ENCODE data around the gene IHH. TPM values are rescaled to one million over a fixed set of nuclear protein-coding genes. Genes with fewer than 3 reads are reported as not detected.

The IHH gene
- total RNA-seq, 2 donors from 2014 or later: 3.2 to 9.6 TPM

DNA sequence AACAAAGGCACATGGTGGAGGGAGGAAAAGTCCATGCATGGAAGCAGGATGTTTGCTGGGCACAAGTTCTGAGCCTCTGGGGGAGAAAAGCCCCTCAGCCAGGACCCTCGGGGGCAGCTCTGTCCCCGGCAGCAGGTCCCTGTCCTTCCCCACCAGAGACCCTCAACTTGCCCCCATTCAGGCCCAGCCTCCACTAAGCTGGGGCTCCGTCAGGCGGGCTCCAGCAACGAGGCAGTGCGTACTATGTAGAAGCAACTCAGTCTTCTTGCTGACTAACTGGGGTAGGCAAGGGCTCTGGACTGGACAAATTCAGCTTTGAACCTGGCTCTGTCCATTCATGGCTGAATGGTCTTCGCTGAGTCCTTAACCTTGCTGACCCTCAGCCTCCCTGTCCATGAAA lies 42.4 kb downstream of the IHH start:
- Histone ChIP-seq H3K27me3 (replicated peaks; ENCODE audit: insufficient read depth) (no peaks in the 10 kb centered on the region), H3K9me3 (no peaks in the 10 kb centered on the region), H3K27ac (no peak overlapping the region), H3K36me3 (no peaks in the 10 kb centered on the region), H3K4me3 (no peak overlapping the region), H3K4me1 (replicated peaks) (no peaks in the 10 kb centered on the region)
- TF ChIP-seq POLR2AphosphoS5 (IDR thresholded peaks at IDR 0.05): no peak
- no peak for TF ChIP-seq POLR2A (IDR thresholded peaks at IDR 0.05)
- TF ChIP-seq, protein P1, sequence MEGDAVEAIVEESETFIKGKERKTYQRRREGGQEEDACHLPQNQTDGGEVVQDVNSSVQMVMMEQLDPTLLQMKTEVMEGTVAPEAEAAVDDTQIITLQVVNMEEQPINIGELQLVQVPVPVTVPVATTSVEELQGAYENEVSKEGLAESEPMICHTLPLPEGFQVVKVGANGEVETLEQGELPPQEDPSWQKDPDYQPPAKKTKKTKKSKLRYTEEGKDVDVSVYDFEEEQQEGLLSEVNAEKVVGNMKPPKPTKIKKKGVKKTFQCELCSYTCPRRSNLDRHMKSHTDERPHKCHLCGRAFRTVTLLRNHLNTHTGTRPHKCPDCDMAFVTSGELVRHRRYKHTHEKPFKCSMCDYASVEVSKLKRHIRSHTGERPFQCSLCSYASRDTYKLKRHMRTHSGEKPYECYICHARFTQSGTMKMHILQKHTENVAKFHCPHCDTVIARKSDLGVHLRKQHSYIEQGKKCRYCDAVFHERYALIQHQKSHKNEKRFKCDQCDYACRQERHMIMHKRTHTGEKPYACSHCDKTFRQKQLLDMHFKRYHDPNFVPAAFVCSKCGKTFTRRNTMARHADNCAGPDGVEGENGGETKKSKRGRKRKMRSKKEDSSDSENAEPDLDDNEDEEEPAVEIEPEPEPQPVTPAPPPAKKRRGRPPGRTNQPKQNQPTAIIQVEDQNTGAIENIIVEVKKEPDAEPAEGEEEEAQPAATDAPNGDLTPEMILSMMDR (IDR thresholded peaks at IDR 0.05): no peak
- WGBS: 87% methylated on average over 7 of the region's 7 CpGs
- no peak for DNase-seq (ENCODE audit: low spot score)
- intact Hi-C loops (cut with DNase I): no loop called here

DNA sequence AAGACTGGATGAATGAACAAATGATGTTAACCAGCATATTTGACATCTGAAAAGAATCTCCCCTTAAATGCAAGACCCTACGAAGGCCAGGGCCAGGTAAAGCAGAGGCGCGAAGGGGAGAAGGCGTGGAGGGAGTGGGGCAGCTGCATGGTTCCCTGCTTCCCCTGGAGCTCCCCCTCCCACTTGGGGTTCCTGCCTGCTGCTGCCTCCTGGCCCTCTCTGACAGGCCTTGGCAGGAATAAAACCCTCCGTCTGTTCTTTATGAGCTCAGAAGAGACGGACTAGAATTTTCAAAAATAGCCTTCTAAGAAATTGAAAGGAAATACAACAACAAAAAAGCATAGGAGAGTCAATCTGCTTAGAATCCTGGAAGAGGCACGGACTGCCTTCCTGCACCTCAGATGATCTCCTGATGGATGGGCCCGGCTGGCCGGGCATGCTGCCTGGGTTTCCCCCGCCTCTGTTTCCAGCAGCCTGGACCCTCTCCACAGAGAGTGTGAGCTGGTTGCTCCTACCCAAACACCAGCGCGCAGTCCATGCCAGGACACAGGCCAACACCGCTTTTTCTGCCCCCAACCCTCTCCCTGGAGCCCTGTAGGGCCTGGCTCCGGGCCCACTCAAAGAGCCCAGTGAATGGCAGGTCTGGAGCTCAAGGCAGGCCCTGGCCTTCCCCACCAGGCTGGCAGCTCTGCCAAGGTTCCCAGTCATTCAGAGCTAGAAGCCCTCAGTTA lies 43.4 kb downstream of the IHH start:
- intact Hi-C loops (cut with DNase I): no loop called here
- Histone ChIP-seq H3K36me3 (no peaks in the 10 kb centered on the region), H3K9me3 (no peaks in the 10 kb centered on the region), H3K4me3 (no peak overlapping the region), H3K27ac (no peak overlapping the region), H3K27me3 (replicated peaks; ENCODE audit: insufficient read depth) (no peaks in the 10 kb centered on the region), H3K4me1 (replicated peaks) (no peaks in the 10 kb centered on the region)
- DNase-seq (ENCODE audit: low spot score): no peak
- WGBS: 49% methylated on average over 14 of the region's 14 CpGs
- TF ChIP-seq POLR2AphosphoS5 (IDR thresholded peaks at IDR 0.05): no peak
- no peak for TF ChIP-seq POLR2A (IDR thresholded peaks at IDR 0.05)
- TF ChIP-seq, protein P1 (IDR thresholded peaks at IDR 0.05): no peak

DNA sequence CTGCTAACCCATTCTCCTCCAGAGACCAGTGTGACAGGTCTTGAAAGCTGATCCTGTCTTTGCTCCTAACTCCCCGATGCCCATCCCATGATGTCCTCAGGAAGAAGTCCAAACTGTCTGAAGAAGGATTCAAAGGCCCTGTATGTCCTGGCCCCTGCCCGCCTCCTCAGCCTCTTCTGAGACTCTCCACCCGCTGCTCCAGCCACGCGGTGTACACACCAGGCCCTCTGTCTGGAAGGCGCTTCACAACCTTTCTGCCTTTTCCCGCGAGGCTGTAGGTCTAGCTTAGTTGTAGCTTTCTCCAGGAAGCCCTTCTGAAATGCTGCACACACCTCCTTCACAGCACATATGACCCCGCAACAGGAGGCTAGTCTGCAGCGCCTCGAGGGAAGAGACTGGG lies 44.0 kb downstream of the IHH start:
- no peaks in the 10 kb centered on the region for H3K4me1 ChIP-seq (replicated peaks)
- H3K4me3 ChIP-seq: no peak overlapping the region
- DNase-seq (ENCODE audit: low spot score): no peak
- H3K27ac ChIP-seq: no peak overlapping the region
- H3K27me3 ChIP-seq (replicated peaks; ENCODE audit: insufficient read depth): no peaks in the 10 kb centered on the region
- intact Hi-C loops (cut with DNase I): no loop called here
- no peaks in the 10 kb centered on the region for H3K9me3 ChIP-seq
- 91% methylated on average over 11 of the region's 11 CpGs for WGBS
- no peaks in the 10 kb centered on the region for H3K36me3 ChIP-seq
- TF ChIP-seq, protein P1 (IDR thresholded peaks at IDR 0.05): no peak
- TF ChIP-seq POLR2AphosphoS5 (IDR thresholded peaks at IDR 0.05) (no peak), POLR2A (IDR thresholded peaks at IDR 0.05) (no peak)

DNA sequence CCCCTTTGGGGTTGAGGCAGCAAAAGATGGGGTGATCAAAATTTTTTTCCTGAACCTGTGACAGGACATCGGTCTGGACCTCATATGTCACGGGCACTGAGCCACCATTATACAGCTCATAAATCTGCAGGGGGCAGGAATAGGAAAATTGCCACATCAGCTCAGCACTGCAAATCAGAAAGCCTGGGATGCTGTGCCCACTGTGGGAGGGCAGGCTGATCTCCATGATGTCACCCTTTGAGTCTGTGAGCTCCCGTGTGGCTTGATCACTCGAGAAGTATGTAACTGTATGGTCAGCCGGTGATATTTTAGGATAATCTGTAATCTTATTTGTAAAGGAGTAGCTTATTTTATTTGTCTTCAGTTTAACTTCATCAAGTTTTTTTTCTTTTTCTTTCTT lies 49.8 kb downstream of the IHH start:
- intact Hi-C loops (cut with DNase I): no loop called here
- WGBS: 85% methylated on average over 5 of the region's 5 CpGs
- Histone ChIP-seq H3K27me3 (replicated peaks; ENCODE audit: insufficient read depth) (no peaks in the 10 kb centered on the region), H3K9me3 (no peaks in the 10 kb centered on the region), H3K4me3 (no peak overlapping the region), H3K36me3 (no peaks in the 10 kb centered on the region), H3K27ac (no peak overlapping the region), H3K4me1 (replicated peaks) (no peaks in the 10 kb centered on the region)
- no peak for DNase-seq (ENCODE audit: low spot score)
- no peak for TF ChIP-seq POLR2AphosphoS5 (IDR thresholded peaks at IDR 0.05)
- TF ChIP-seq POLR2A (IDR thresholded peaks at IDR 0.05): no peak
- TF ChIP-seq, protein P1 (IDR thresholded peaks at IDR 0.05): no peak

DNA sequence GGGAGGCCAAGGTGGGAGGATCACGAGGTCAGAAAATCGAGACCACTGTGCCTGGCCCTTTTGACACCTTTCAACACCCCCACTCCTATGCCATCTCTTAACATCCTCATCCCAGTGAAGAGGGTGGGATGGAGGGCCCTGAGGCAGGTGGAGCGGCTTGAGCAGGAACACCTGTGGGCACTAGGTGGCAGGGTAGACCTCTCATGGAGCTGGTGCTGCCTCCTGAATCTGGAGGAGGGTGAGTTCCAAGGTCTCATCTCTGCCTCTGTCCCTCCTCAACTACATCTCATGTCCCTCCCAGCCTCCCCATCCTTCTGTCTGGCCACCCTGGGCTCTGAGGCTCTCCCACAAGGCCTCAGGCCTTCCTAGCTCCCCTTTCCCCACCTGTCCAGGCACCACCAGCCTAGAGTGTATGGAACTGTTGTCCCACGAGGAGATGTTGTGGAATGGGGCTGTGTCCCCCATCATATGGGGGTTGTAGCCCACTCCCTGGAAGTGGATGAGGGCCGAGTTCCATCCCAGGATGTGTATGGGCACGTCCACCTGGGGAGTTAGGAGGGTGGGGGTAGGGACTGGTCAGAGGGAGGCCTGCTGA lies 50.5 kb downstream of the IHH start:
- intact Hi-C loops (cut with DNase I): no loop called here
- 47% methylated on average over 6 of the region's 6 CpGs for WGBS

More for the DNA sequence above, 50.5 kb downstream of the IHH start:
- H3K27me3 ChIP-seq (replicated peaks; ENCODE audit: insufficient read depth): no peaks in the 10 kb centered on the region
- no peak overlapping the region for H3K4me3 ChIP-seq
- no peaks in the 10 kb centered on the region for H3K9me3 ChIP-seq
- H3K36me3 ChIP-seq: no peaks in the 10 kb centered on the region
- H3K27ac ChIP-seq: no peak overlapping the region
- TF ChIP-seq POLR2AphosphoS5 (IDR thresholded peaks at IDR 0.05): no peak
- TF ChIP-seq, protein P1 (IDR thresholded peaks at IDR 0.05): peak in 2 of 4 experiments; percentile 32 to 58
- no peak for DNase-seq (ENCODE audit: low spot score)
- no peaks in the 10 kb centered on the region for H3K4me1 ChIP-seq (replicated peaks)
